Measurements from ENCODE around the gene ASB14. TPM values are rescaled to one million over a fixed set of nuclear protein-coding genes. Genes with fewer than 3 reads are reported as not detected.

The ASB14 gene
- total RNA-seq, 1 donor from 2014 or later, result 9.0 TPM

Other genes with a start within 250 kb of the ASB14 start
- not detected for gene SPATA12, start 232.0 kb downstream of the ASB14 start, total RNA-seq
- gene IL17RD, start 127.3 kb downstream of the ASB14 start, total RNA-seq, result 6.7 TPM
- gene HESX1, start 92.7 kb downstream of the ASB14 start, total RNA-seq, result not detected
- gene APPL1, start 65.0 kb downstream of the ASB14 start, total RNA-seq, result 43.6 TPM